ENCODE measurements around the gene PDK1.

The PDK1 gene

GRCh38 chr2:172600557-172601008 is 44.7 kb downstream of the PDK1 start:
- no peak for DNase-seq

- no peak for DNase-seq
Observed at GRCh38 chr2:172606285-172606684, 50.4 kb downstream of the PDK1 start.

GRCh38 chr2:172607379-172607928 is 51.6 kb downstream of the PDK1 start:
- DNase-seq = no peak

GRCh38 chr2:172609488-172609887 is 53.6 kb downstream of the PDK1 start:
- DNase-seq = no peak

GRCh38 chr2:172612051-172612450 is 56.2 kb downstream of the PDK1 start:
- no peak for DNase-seq

- no peak for DNase-seq
Observed at GRCh38 chr2:172613040-172613439, 57.1 kb downstream of the PDK1 start.

- no peak for DNase-seq
Observed at GRCh38 chr2:172613615-172614231, 57.8 kb downstream of the PDK1 start.

- DNase-seq = no peak
Observed at GRCh38 chr2:172614932-172615331, 59.0 kb downstream of the PDK1 start.

- DNase-seq = no peak
Observed at GRCh38 chr2:172615727-172616261, 59.9 kb downstream of the PDK1 start.

GRCh38 chr2:172617115-172617514 is 61.2 kb downstream of the PDK1 start:
- DNase-seq = no peak

- no peak for DNase-seq
Observed at GRCh38 chr2:172623249-172623965, 67.5 kb downstream of the PDK1 start.

GRCh38 chr2:172624996-172625395 is 69.1 kb downstream of the PDK1 start:
- no peak for DNase-seq

GRCh38 chr2:172627181-172627580 is 71.3 kb downstream of the PDK1 start:
- DNase-seq = no peak

GRCh38 chr2:172628085-172628484 is 72.2 kb downstream of the PDK1 start:
- DNase-seq = no peak

- no peak for DNase-seq
Observed at GRCh38 chr2:172629586-172629985, 73.7 kb downstream of the PDK1 start.

- no peak for DNase-seq
Observed at GRCh38 chr2:172630181-172630580, 74.3 kb downstream of the PDK1 start.

- DNase-seq = no peak
Observed at GRCh38 chr2:172634477-172634876, 78.6 kb downstream of the PDK1 start.

- no peak for DNase-seq
Observed at GRCh38 chr2:172635548-172635947, 79.7 kb downstream of the PDK1 start.

- DNase-seq = no peak
Observed at GRCh38 chr2:172639256-172639655, 83.4 kb downstream of the PDK1 start.

- DNase-seq = no peak
Observed at GRCh38 chr2:172639823-172640222, 83.9 kb downstream of the PDK1 start.

- no peak for DNase-seq
Observed at GRCh38 chr2:172640389-172640788, 84.5 kb downstream of the PDK1 start.

GRCh38 chr2:172642301-172643020 is 86.6 kb downstream of the PDK1 start:
- no peak for DNase-seq

GRCh38 chr2:172643142-172643541 is 87.3 kb downstream of the PDK1 start:
- peak; percentile 5 for DNase-seq
